H1 (cell line): ENCODE data around the gene RNF133. TPM values are rescaled to one million over a fixed set of nuclear protein-coding genes. Genes with fewer than 3 reads are reported as not detected.

Experiments
- CTCF ChIA-PET: fragments of 300-600 bp; sonication (Branson Sonifier 250); formaldehyde crosslinking; loops from one replicate; lab custom pipeline; 2021; ENCODE audit not compliant: partially characterized antibody; lab: Charles Lee
- POLR2A ChIA-PET: fragments of 300-600 bp; sonication (Branson Sonifier 250); formaldehyde crosslinking; loops from one replicate; lab custom pipeline; 2021; ENCODE audit warnings: inconsistent platforms; ENCODE audit not compliant: partially characterized antibody; lab: Charles Lee
- DNase-seq, 2 experiments: peaks; one replicate each; pipeline versions ENCODE4 v3.0.0 to v3.0.0-alpha.2; 2010 to 2022; ENCODE audit warnings: low spot score in 2 of 2, low read depth in 1 of 2, mixed read lengths in 1 of 2
- FAIRE-seq: peaks from 2 replicates; lab custom pipeline; 2011; peaks lifted over from hg19 to GRCh38; lab: Jason Lieb, UNC
- H2AFZ ChIP-seq: 2 replicates; pipeline ENCODE4 v1.8.1; 2012; ENCODE audit warnings: low read length, inconsistent platforms
- H2AK5ac ChIP-seq: 2 replicates; pipeline ENCODE4 v1.6.1; 2013; ENCODE audit warnings: low read depth, low read length
- H2BK120ac ChIP-seq: replicated peaks from 2 replicates; pipeline ENCODE3; 2013; ENCODE audit warnings: low read depth, low read length, inconsistent platforms
- H2BK12ac ChIP-seq: 2 replicates; pipeline ENCODE4 v1.6.1; 2013; ENCODE audit warnings: low read depth, low read length
- H2BK15ac ChIP-seq: 2 replicates; pipeline ENCODE4 v1.6.1; 2013; ENCODE audit warnings: low read length
- H2BK20ac ChIP-seq: 2 replicates; pipeline ENCODE4 v1.6.1; 2013; ENCODE audit warnings: low read length
- H2BK5ac ChIP-seq: 2 replicates; pipeline ENCODE4 v1.6.1; 2013; ENCODE audit warnings: low read depth, low read length
- H3K14ac ChIP-seq: 2 replicates; pipeline ENCODE4 v1.6.1; 2013; ENCODE audit warnings: inconsistent platforms; ENCODE audit not compliant: insufficient read length
- H3K18ac ChIP-seq: 2 replicates; pipeline ENCODE4 v1.6.1; 2013; ENCODE audit warnings: low read length; ENCODE audit errors: extremely low read depth
- H3K23ac ChIP-seq: 2 replicates; pipeline ENCODE4 v1.6.1; 2013; ENCODE audit warnings: inconsistent platforms; ENCODE audit not compliant: insufficient read length
- H3K23me2 ChIP-seq: 2 replicates; pipeline ENCODE4 v1.6.1; 2013; ENCODE audit warnings: low read depth, low read length
- H3K27ac ChIP-seq: 2 replicates; pipeline ENCODE4 v1.6.1; 2011; ENCODE audit warnings: low read depth, low read length, inconsistent platforms
- H3K27me3 ChIP-seq, 4 experiments: replicated peaks in 1 of 4; 1 replicate in 1 of 4; 2 replicates in 3 of 4; pipeline versions ENCODE4 v1.6.1 to v1.8.1; 2011 to 2013; ENCODE audit warnings: low read length in 3 of 4, mild to moderate bottlenecking in 3 of 4, inconsistent platforms in 2 of 4, mixed read lengths in 2 of 4, moderate library complexity in 1 of 4; ENCODE audit not compliant: control insufficient read depth in 3 of 4, insufficient read depth in 3 of 4; ENCODE audit errors: extremely low read depth in 1 of 4
- H3K36me3 ChIP-seq, 4 experiments: 2 replicates each; pipeline versions ENCODE4 v1.6.1 to v1.8.1; 2011 to 2013; ENCODE audit warnings: mild to moderate bottlenecking in 4 of 4, low read length in 3 of 4, moderate library complexity in 2 of 4, control low read depth in 1 of 4, inconsistent platforms in 1 of 4; ENCODE audit not compliant: insufficient read depth in 4 of 4, control insufficient read depth in 2 of 4
- H3K4ac ChIP-seq: replicated peaks from 2 replicates; pipeline ENCODE3; 2013; ENCODE audit warnings: low read length, low read depth, mixed read lengths, inconsistent platforms; ENCODE audit not compliant: insufficient read length
- H3K4me1 ChIP-seq, 4 experiments: replicated peaks in 1 of 4; 1 replicate in 1 of 4; 2 replicates in 3 of 4; pipeline versions ENCODE4 v1.6.1 to v1.8.1; 2011 to 2013; ENCODE audit warnings: low read length in 3 of 4, inconsistent platforms in 2 of 4, mixed read lengths in 1 of 4; ENCODE audit not compliant: insufficient read depth in 4 of 4, control insufficient read depth in 3 of 4
- H3K4me2 ChIP-seq, 2 experiments: 2 replicates each; pipeline versions ENCODE4 v1.6.1 to v1.8.1; 2011 to 2013; ENCODE audit warnings: low read depth in 2 of 2, low read length in 2 of 2, control low read depth in 1 of 2, inconsistent platforms in 1 of 2, mild to moderate bottlenecking in 1 of 2; ENCODE audit not compliant: insufficient read depth in 1 of 2
- H3K4me3 ChIP-seq, 4 experiments: fragments of 200-600, 300-600 bp in 1 of 4; sonication (generic), shearing (Covaris generic), sonication (Bioruptor Twin) in 1 of 4; 2 replicates each; pipeline versions ENCODE4 v1.5.1 to v1.8.1; 2011 to 2016; ENCODE audit warnings: low read length in 4 of 4, low read depth in 3 of 4, control low read depth in 2 of 4, inconsistent platforms in 2 of 4, mild to moderate bottlenecking in 2 of 4, mixed read lengths in 1 of 4, moderate library complexity in 1 of 4; ENCODE audit not compliant: insufficient read depth in 2 of 4; ENCODE audit errors: extremely low read depth in 1 of 4
- H3K56ac ChIP-seq: replicated peaks from 2 replicates; pipeline ENCODE3; 2013; ENCODE audit warnings: low read depth, mild to moderate bottlenecking, mixed read lengths, low read length, inconsistent platforms; ENCODE audit not compliant: insufficient read length
- H3K79me1 ChIP-seq: 2 replicates; pipeline ENCODE4 v1.6.1; 2013; ENCODE audit warnings: low read depth, low read length, control low read depth
- H3K79me2 ChIP-seq, 2 experiments: 2 replicates each; pipeline versions ENCODE4 v1.6.1 to v1.8.1; 2012 to 2013; ENCODE audit warnings: low read length in 2 of 2, mild to moderate bottlenecking in 2 of 2, inconsistent platforms in 1 of 2; ENCODE audit not compliant: insufficient read depth in 2 of 2, control insufficient read depth in 1 of 2
- H3K9ac ChIP-seq, 4 experiments: replicated peaks in 1 of 4; 1 replicate in 1 of 4; 2 replicates in 3 of 4; pipeline versions ENCODE4 v1.6.1 to v1.8.1; 2011 to 2013; ENCODE audit warnings: low read depth in 3 of 4, low read length in 3 of 4, control low read depth in 2 of 4, mild to moderate bottlenecking in 2 of 4, moderate library complexity in 2 of 4, inconsistent platforms in 1 of 4; ENCODE audit errors: extremely low read depth in 1 of 4
- H3K9me3 ChIP-seq, 2 experiments: 2 replicates each; pipeline versions ENCODE4 v1.6.1 to v1.8.1; 2012 to 2013; ENCODE audit warnings: mild to moderate bottlenecking in 2 of 2, moderate library complexity in 2 of 2, control low read depth in 1 of 2, inconsistent platforms in 1 of 2, low read depth in 1 of 2, low read length in 1 of 2, mixed read lengths in 1 of 2; ENCODE audit not compliant: insufficient read depth in 2 of 2
- H4K20me1 ChIP-seq, 2 experiments: replicated peaks in 1 of 2; 2 replicates each; pipeline versions ENCODE3 to v1.8.1; 2011 to 2013; ENCODE audit warnings: inconsistent platforms in 2 of 2, low read length in 2 of 2, mild to moderate bottlenecking in 1 of 2; ENCODE audit not compliant: insufficient read depth in 2 of 2, control insufficient read depth in 1 of 2
- H4K5ac ChIP-seq: 2 replicates; pipeline ENCODE4 v1.6.1; 2013; ENCODE audit warnings: low read length, low read depth, mixed read lengths, inconsistent platforms; ENCODE audit not compliant: insufficient read length
- H4K8ac ChIP-seq: 2 replicates; pipeline ENCODE4 v1.8.0; 2013; ENCODE audit warnings: mild to moderate bottlenecking, moderate library complexity, low read length, inconsistent platforms; ENCODE audit not compliant: insufficient read depth; ENCODE audit errors: extremely low read depth
- H4K91ac ChIP-seq: replicated peaks from 2 replicates; pipeline ENCODE3; 2013; ENCODE audit warnings: low read length, mixed read lengths, inconsistent platforms; ENCODE audit not compliant: insufficient read length
- CHD2 ChIP-seq: IDR thresholded peaks from 2 replicates; pipeline ENCODE4 v1.6.1; 2012; ENCODE audit warnings: low read length, improper control_type of control experiment
- EP300 ChIP-seq, 2 experiments: IDR thresholded peaks; 1 replicate in 1 of 2; 2 replicates in 1 of 2; pipeline ENCODE4 v1.6.1; 2011 to 2012; ENCODE audit warnings: low read depth in 2 of 2, low read length in 2 of 2, mild to moderate bottlenecking in 2 of 2, borderline replicate concordance in 1 of 2, inconsistent platforms in 1 of 2, moderate library complexity in 1 of 2
- GTF2F1 ChIP-seq: IDR thresholded peaks from 2 replicates; pipeline ENCODE4 v1.6.1; 2012; ENCODE audit warnings: low read depth, low read length, improper control_type of control experiment, borderline replicate concordance
- KDM5A ChIP-seq: fragments of 200-600 bp; IDR thresholded peaks from 2 replicates; pipeline ENCODE4 v1.7.1; 2012; ENCODE audit warnings: mild to moderate bottlenecking, low read length, inconsistent platforms, mixed read lengths
- TAF7 ChIP-seq: optimal IDR thresholded peaks from 2 replicates; pipeline ENCODE3; 2011; ENCODE audit warnings: low read depth, mild to moderate bottlenecking, inconsistent platforms, low read length, moderate library complexity, borderline replicate concordance
- TEAD4 ChIP-seq: IDR thresholded peaks from 2 replicates; pipeline ENCODE4 v1.6.1; 2012; ENCODE audit warnings: low read depth, low read length, inconsistent platforms, mixed read lengths
- YY1 ChIP-seq: IDR thresholded peaks from 2 replicates; pipeline ENCODE4 v1.6.1; 2011; ENCODE audit warnings: low read depth, mild to moderate bottlenecking, low read length
- WGBS, 2 experiments: shearing (Covaris generic) in 1 of 2; methylation state at CpG; one replicate each; pipeline versions ENCODE4 v1.1.6 to v1.1.7; 2013 to 2015; ENCODE audit warnings: low lambda C conversion rate in 2 of 2, mixed read lengths in 2 of 2, inconsistent platforms in 1 of 2, low coverage in 1 of 2, missing lambda C conversion rate in 1 of 2; ENCODE audit not compliant: insufficient replicate concordance in 2 of 2, insufficient coverage in 1 of 2, insufficient read length in 1 of 2; ENCODE audit errors: extremely low coverage in 1 of 2, missing lambda C conversion rate in 1 of 2; 5-methylcytosine and 5-hydroxymethylcytosine counted together
- polyA plus RNA-seq, 7 experiments: library from polyadenylated mRNA; depleted of rRNA in 3 of 7; stranded (reverse) in 5 of 7; unstranded in 2 of 7; fragments of >200 nt in 5 of 7; fragments of 200-250 nt in 2 of 7; gene quantifications; 1 replicate in 5 of 7; 2 replicates in 1 of 7; 4 replicates in 1 of 7; pipeline versions ENCODE4 v1.2.1 to v1.2.3, GENCODE V29; 2011 to 2013; ENCODE audit warnings: missing spikeins in 2 of 7, mixed read lengths in 2 of 7
- total RNA-seq: library from RNA; stranded (reverse); fragmentation: NEBNext Ultra II Directional; extraction: Animal tissue kit (Norgen Biotek cat#: 25700); gene quantifications from 2 replicates; pipeline ENCODE4 v1.2.1, GENCODE V29; 2021
- TF ChIP-seq, protein P1 (sequence below): IDR thresholded peaks from 2 replicates; pipeline ENCODE4 v1.6.1; 2012; ENCODE audit warnings: inconsistent platforms

RNF133 gene
- total and polyA plus RNA-seq, 2 of the 8 experiments (the other 6 are each of a cell fraction or from before 2014, with no cell fraction given) = 0.09 to 0.39 TPM

DNA sequence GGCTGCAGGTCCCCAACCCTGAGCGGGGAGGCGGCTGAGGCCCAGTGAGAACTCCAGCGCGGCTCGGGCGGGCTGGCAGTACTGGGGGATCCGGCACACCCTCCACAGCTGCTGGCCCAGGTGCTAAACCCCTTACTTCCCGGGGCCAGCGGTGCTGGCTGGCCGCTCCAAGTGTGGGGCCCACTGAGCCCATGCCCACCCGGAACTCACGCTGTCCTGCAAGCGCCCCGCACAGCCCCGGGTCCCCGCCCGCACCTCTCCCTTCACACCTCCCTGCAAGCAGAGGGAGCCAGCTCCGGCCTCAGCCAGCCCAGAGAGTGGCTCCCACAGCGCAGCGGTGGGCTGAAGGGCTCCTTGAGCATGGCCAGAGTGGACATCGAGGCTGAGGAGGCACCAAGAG, 25.0 kb downstream of the RNF133 start:
- WGBS, 2 experiments = 96% methylated on average over 11 of the region's 21 CpGs; no CpG with 5 or more reads in 1 of the 2 experiments

More for the DNA sequence above, 25.0 kb downstream of the RNF133 start:
- FAIRE-seq = no peak
- Histone ChIP-seq H3K23ac (no peak overlapping the region), H3K56ac (no peak overlapping the region), H3K23me2 (no peaks in the 10 kb centered on the region), H3K18ac (no peak overlapping the region), H2BK120ac (no peak overlapping the region), H4K20me1 (no peaks in the 10 kb centered on the region), H2BK15ac (no peak overlapping the region), H4K8ac (no peak overlapping the region), H3K27me3 (peaks cover 0 to 2% (median 0%) of the 10 kb centered on the region in 4 experiments; a peak in 1 of 7 replicates), H3K14ac (no peak overlapping the region)
- no peak for DNase-seq
- POLR2A ChIA-PET = no interaction called here
- TF ChIP-seq KDM5A (no peak), TAF7 (no peak), GTF2F1 (no peak), YY1 (no peak), EP300 (IDR thresholded peaks at IDR 0.05; ENCODE audit: borderline replicate concordance in 1 of 2, low read depth in 2 of 2, low read length in 2 of 2) (no peak), TEAD4 (no peak), CHD2 (no peak)
- TF ChIP-seq, protein P1, sequence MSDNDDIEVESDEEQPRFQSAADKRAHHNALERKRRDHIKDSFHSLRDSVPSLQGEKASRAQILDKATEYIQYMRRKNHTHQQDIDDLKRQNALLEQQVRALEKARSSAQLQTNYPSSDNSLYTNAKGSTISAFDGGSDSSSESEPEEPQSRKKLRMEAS = no peak
- TF ChIP-seq, all 59 proteins: peak for 0
- no peak overlapping the region for H2BK12ac ChIP-seq
- CTCF ChIA-PET = interaction anchor here (0.6 kb wide), 1 partner anchor 802 kb away, joined by 4 read pairs; no protein-coding TSS in a partner anchor
- H4K91ac ChIP-seq = no peak overlapping the region
- no peak overlapping the region for H2BK20ac ChIP-seq
- H4K5ac ChIP-seq = no peak overlapping the region
- no peak overlapping the region for H3K9ac ChIP-seq
- H3K36me3 ChIP-seq = peaks cover 0 to 4% (median 0%) of the 10 kb centered on the region in 4 experiments; a peak in 1 of 8 replicates
- H3K4ac ChIP-seq = no peak overlapping the region
- peaks cover 3 to 8% of the 10 kb centered on the region in 2 experiments; a peak in 2 of 4 replicates for H3K9me3 ChIP-seq
- peaks cover 6 to 26% (median 17%) of the 10 kb centered on the region in 4 experiments for H3K4me1 ChIP-seq
- H3K79me1 ChIP-seq = no peaks in the 10 kb centered on the region
- H2BK5ac ChIP-seq = no peak overlapping the region
- peaks cover 0 to 11% of the 10 kb centered on the region in 2 experiments; a peak in 2 of 4 replicates for H3K79me2 ChIP-seq
- no peak overlapping the region for H3K27ac ChIP-seq
- no peak overlapping the region for H3K4me2 ChIP-seq
- H2AFZ ChIP-seq = no peak overlapping the region
- H2AK5ac ChIP-seq = no peak overlapping the region
- H3K4me3 ChIP-seq = no peak overlapping the region
